ENCODE measurements around the gene IP6K3. TPM values are rescaled to one million over a fixed set of nuclear protein-coding genes. Genes with fewer than 3 reads are reported as not detected.

IP6K3 gene
- polyA plus RNA-seq, 1 of the 3 experiments (the other 2 are of a cell fraction): 0.21 TPM

GRCh38 chr6:33688451-33689147 lies 58.1 kb downstream of the IP6K3 start:
- Histone ChIP-seq H3K27ac (ENCODE audit: low read depth in 2 of 2, low read length in 1 of 2) (no peak overlapping the region), H2AFZ (ENCODE audit: low read depth) (no peak overlapping the region), H3K9me2 (no peaks in the 10 kb centered on the region), H3K4me2 (no peak overlapping the region), H3K4me3 (ENCODE audit: low read depth in 2 of 2, low read length in 1 of 2) (no peak overlapping the region), H4K20me1 (ENCODE audit: insufficient read depth) (no peaks in the 10 kb centered on the region), H3K27me3 (ENCODE audit: insufficient read depth) (no peaks in the 10 kb centered on the region), H3K4me1 (ENCODE audit: control insufficient read depth in 1 of 2, insufficient read depth in 2 of 2, low read depth in 1 of 2, low read length in 1 of 2) (no peaks in the 10 kb centered on the region; a peak in 1 of 4 replicates), H3K36me3 (replicated peaks in 1 of 2; ENCODE audit: control insufficient read depth in 1 of 2, insufficient read depth in 2 of 2, low read length in 1 of 2) (no peaks in the 10 kb centered on the region), H3K9me3 (no peaks in the 10 kb centered on the region), H3K9ac (no peak overlapping the region), H3F3A (replicated peaks; ENCODE audit: insufficient read depth) (no peaks in the 10 kb centered on the region), H3K79me2 (ENCODE audit: insufficient read depth) (no peaks in the 10 kb centered on the region)
- peak; percentile 27 for DNase-seq
- CTCF ChIA-PET: interaction anchor here (0.6 to 1.8 kb wide), 2 partner anchors 57 to 161 kb away, joined by 3 to 4 read pairs; no protein-coding TSS in a partner anchor
- 88% methylated on average over 13 of the region's 25 CpGs for WGBS (ENCODE audit: low lambda C conversion rate)
- no peak for TF ChIP-seq NFIC (IDR thresholded peaks at IDR 0.05; ENCODE audit: borderline replicate concordance)
- TF ChIP-seq, protein P1, sequence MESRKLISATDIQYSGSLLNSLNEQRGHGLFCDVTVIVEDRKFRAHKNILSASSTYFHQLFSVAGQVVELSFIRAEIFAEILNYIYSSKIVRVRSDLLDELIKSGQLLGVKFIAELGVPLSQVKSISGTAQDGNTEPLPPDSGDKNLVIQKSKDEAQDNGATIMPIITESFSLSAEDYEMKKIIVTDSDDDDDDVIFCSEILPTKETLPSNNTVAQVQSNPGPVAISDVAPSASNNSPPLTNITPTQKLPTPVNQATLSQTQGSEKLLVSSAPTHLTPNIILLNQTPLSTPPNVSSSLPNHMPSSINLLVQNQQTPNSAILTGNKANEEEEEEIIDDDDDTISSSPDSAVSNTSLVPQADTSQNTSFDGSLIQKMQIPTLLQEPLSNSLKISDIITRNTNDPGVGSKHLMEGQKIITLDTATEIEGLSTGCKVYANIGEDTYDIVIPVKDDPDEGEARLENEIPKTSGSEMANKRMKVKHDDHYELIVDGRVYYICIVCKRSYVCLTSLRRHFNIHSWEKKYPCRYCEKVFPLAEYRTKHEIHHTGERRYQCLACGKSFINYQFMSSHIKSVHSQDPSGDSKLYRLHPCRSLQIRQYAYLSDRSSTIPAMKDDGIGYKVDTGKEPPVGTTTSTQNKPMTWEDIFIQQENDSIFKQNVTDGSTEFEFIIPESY (IDR thresholded peaks at IDR 0.05; ENCODE audit: borderline replicate concordance, low read depth): no peak
- TF ChIP-seq CHD2 (IDR thresholded peaks at IDR 0.05; ENCODE audit: low read length, partially characterized antibody): no peak
- TF ChIP-seq TCF12 (IDR thresholded peaks at IDR 0.05): no peak
- TF ChIP-seq TEAD4 (IDR thresholded peaks at IDR 0.05; ENCODE audit: borderline replicate concordance, insufficient read depth): no peak
- TF ChIP-seq RAD21 (IDR thresholded peaks at IDR 0.05; ENCODE audit: low read length): no peak
- no peak for TF ChIP-seq MAX (IDR thresholded peaks at IDR 0.05; ENCODE audit: low read depth)
- no peak for TF ChIP-seq GATA2 (CRISPR knock-in tag; IDR thresholded peaks at IDR 0.05)
- no peak for TF ChIP-seq EZH2phosphoT487 (IDR thresholded peaks at IDR 0.05; ENCODE audit: borderline replicate concordance, low read depth)
- no peak for TF ChIP-seq ELF1 (IDR thresholded peaks at IDR 0.05)
- TF ChIP-seq JUND (IDR thresholded peaks at IDR 0.05): no peak
- no peak for TF ChIP-seq FOXJ3 (CRISPR knock-in tag; IDR thresholded peaks at IDR 0.05)
- no peak for TF ChIP-seq RFX5 (IDR thresholded peaks at IDR 0.05; ENCODE audit: low read length)
- TF ChIP-seq RCOR1 (IDR thresholded peaks at IDR 0.05; ENCODE audit: low read length): no peak
- POLR2A ChIA-PET: no interaction called here

DNA sequence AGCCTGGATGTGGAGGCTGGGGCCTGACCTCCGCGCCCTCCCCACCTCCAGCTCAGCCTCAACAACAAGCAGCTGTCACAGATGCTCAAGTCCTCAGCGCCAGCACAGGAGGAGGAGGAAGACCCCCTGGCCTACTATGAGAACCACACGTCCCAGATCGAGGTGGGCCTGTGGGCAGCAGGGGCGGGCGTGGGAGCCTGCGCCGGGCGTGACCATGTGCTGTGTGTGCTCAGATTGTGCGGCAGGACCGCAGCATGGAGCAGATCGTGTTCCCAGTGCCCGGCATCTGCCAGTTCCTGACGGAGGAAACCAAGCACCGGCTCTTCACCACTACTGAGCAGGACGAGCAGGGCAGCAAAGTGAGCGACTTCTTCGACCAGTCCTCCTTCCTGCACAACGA lies 58.7 kb downstream of the IP6K3 start:
- H3K79me2 ChIP-seq (ENCODE audit: insufficient read depth): no peaks in the 10 kb centered on the region
- H3K27me3 ChIP-seq (ENCODE audit: insufficient read depth): no peaks in the 10 kb centered on the region
- H3K4me3 ChIP-seq (ENCODE audit: low read depth in 2 of 2, low read length in 1 of 2): no peak overlapping the region
- peak; percentile 15 for DNase-seq
- no peak overlapping the region for H3K27ac ChIP-seq (ENCODE audit: low read depth in 2 of 2, low read length in 1 of 2)
- no peak overlapping the region for H3K9ac ChIP-seq
- H3F3A ChIP-seq (replicated peaks; ENCODE audit: insufficient read depth): no peaks in the 10 kb centered on the region
- ChIA-PET CTCF (interaction anchor here (0.6 to 2.3 kb wide), 4 partner anchors 13 to 160 kb away, joined by 3 to 10 read pairs (median 6); no protein-coding TSS in a partner anchor), POLR2A (no interaction called here)
- H2AFZ ChIP-seq (ENCODE audit: low read depth): no peak overlapping the region
- H3K9me3 ChIP-seq: no peaks in the 10 kb centered on the region
- no peaks in the 10 kb centered on the region for H3K9me2 ChIP-seq
- H4K20me1 ChIP-seq (ENCODE audit: insufficient read depth): no peaks in the 10 kb centered on the region
- 96% methylated on average over 17 of the region's 20 CpGs for WGBS (ENCODE audit: low lambda C conversion rate)
- H3K4me2 ChIP-seq: no peak overlapping the region
- no peaks in the 10 kb centered on the region; a peak in 1 of 4 replicates for H3K4me1 ChIP-seq (ENCODE audit: control insufficient read depth in 1 of 2, insufficient read depth in 2 of 2, low read depth in 1 of 2, low read length in 1 of 2)
- no peaks in the 10 kb centered on the region for H3K36me3 ChIP-seq (replicated peaks in 1 of 2; ENCODE audit: control insufficient read depth in 1 of 2, insufficient read depth in 2 of 2, low read length in 1 of 2)
- TF ChIP-seq MXI1 (IDR thresholded peaks at IDR 0.05; ENCODE audit: low read depth, low read length) (no peak), FOXJ3 (CRISPR knock-in tag; IDR thresholded peaks at IDR 0.05) (no peak), EP300 (IDR thresholded peaks at IDR 0.05; ENCODE audit: borderline replicate concordance in 1 of 2, low read depth in 1 of 2, low read length in 1 of 2) (no peak), CHD2 (IDR thresholded peaks at IDR 0.05; ENCODE audit: low read length, partially characterized antibody) (no peak), GATA2 (CRISPR knock-in tag; IDR thresholded peaks at IDR 0.05) (no peak), FOXM1 (IDR thresholded peaks at IDR 0.05; ENCODE audit: low read depth) (no peak), RCOR1 (IDR thresholded peaks at IDR 0.05; ENCODE audit: low read length) (no peak), TCF12 (IDR thresholded peaks at IDR 0.05) (no peak)
- TF ChIP-seq, protein P2, sequence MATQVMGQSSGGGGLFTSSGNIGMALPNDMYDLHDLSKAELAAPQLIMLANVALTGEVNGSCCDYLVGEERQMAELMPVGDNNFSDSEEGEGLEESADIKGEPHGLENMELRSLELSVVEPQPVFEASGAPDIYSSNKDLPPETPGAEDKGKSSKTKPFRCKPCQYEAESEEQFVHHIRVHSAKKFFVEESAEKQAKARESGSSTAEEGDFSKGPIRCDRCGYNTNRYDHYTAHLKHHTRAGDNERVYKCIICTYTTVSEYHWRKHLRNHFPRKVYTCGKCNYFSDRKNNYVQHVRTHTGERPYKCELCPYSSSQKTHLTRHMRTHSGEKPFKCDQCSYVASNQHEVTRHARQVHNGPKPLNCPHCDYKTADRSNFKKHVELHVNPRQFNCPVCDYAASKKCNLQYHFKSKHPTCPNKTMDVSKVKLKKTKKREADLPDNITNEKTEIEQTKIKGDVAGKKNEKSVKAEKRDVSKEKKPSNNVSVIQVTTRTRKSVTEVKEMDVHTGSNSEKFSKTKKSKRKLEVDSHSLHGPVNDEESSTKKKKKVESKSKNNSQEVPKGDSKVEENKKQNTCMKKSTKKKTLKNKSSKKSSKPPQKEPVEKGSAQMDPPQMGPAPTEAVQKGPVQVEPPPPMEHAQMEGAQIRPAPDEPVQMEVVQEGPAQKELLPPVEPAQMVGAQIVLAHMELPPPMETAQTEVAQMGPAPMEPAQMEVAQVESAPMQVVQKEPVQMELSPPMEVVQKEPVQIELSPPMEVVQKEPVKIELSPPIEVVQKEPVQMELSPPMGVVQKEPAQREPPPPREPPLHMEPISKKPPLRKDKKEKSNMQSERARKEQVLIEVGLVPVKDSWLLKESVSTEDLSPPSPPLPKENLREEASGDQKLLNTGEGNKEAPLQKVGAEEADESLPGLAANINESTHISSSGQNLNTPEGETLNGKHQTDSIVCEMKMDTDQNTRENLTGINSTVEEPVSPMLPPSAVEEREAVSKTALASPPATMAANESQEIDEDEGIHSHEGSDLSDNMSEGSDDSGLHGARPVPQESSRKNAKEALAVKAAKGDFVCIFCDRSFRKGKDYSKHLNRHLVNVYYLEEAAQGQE (IDR thresholded peaks at IDR 0.05; ENCODE audit: low read depth, low read length): no peak
- TF ChIP-seq, protein P3, sequence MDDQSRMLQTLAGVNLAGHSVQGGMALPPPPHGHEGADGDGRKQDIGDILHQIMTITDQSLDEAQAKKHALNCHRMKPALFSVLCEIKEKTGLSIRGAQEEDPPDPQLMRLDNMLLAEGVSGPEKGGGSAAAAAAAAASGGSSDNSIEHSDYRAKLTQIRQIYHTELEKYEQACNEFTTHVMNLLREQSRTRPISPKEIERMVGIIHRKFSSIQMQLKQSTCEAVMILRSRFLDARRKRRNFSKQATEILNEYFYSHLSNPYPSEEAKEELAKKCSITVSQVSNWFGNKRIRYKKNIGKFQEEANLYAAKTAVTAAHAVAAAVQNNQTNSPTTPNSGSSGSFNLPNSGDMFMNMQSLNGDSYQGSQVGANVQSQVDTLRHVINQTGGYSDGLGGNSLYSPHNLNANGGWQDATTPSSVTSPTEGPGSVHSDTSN (IDR thresholded peaks at IDR 0.05): no peak
- TF ChIP-seq, protein P4, sequence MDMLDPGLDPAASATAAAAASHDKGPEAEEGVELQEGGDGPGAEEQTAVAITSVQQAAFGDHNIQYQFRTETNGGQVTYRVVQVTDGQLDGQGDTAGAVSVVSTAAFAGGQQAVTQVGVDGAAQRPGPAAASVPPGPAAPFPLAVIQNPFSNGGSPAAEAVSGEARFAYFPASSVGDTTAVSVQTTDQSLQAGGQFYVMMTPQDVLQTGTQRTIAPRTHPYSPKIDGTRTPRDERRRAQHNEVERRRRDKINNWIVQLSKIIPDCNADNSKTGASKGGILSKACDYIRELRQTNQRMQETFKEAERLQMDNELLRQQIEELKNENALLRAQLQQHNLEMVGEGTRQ (IDR thresholded peaks at IDR 0.05; ENCODE audit: borderline replicate concordance, low read depth, low read length): no peak

Measured in SK-N-SH (cell line).